Activated T-helper 2 cell treated with anti-CD3 and anti-CD28 coated beads, Interferon-gamma antibody, Interleukin-2, Interleukin-4, amounts not matched to agents 10 μg/mL and 5 μg/mL and 100 μg/mL, durations not matched to agents 14 hours and 24 hours and 36 hours (primary cell): ENCODE measurements around the gene MBD2. TPM values are rescaled to one million over a fixed set of nuclear protein-coding genes. Genes with fewer than 3 reads are reported as not detected.
"Not testable (repeated sequence)": the region's sequence is repeated elsewhere in the genome, so short reads cannot be mapped to it uniquely, and the experiment has no call there.

Experiments used
- DNase-seq: peaks from one replicate; pipeline ENCODE4 v3.0.0; 2021; ENCODE audit warnings: low spot score
- H3K27ac Mint-ChIP-seq: one replicate; pipeline ENCODE4 v1.8.0; 2021; ENCODE audit warnings: mixed read lengths
- H3K27me3 Mint-ChIP-seq: one replicate; pipeline ENCODE4 v1.8.0; 2021; ENCODE audit warnings: low read depth, mixed read lengths
- H3K36me3 Mint-ChIP-seq: one replicate; pipeline ENCODE4 v1.8.0; 2021; ENCODE audit warnings: low read depth, mixed read lengths
- H3K4me1 Mint-ChIP-seq: one replicate; pipeline ENCODE4 v1.8.0; 2021; ENCODE audit warnings: low read depth, mixed read lengths
- H3K4me3 Mint-ChIP-seq: one replicate; pipeline ENCODE4 v1.8.0; 2021; ENCODE audit warnings: low read depth, mild to moderate bottlenecking, moderate library complexity, mixed read lengths
- H3K9me3 Mint-ChIP-seq: one replicate; pipeline ENCODE4 v1.8.0; 2021; ENCODE audit warnings: mixed read lengths
- intact Hi-C: fragments of 100-400 bp; cut with micrococcal nuclease; formaldehyde crosslinking; loops from one replicate; pipeline ENCODE4 v1.15.1; 2023
- total RNA-seq: library from RNA; stranded (reverse); gene quantifications from 2 replicates; pipeline ENCODE4 v1.2.3, GENCODE V29; 2022

The MBD2 gene
- total RNA-seq, 1 donor from 2014 or later, result 196 TPM

- no peak overlapping the region for H3K27ac Mint-ChIP-seq
- no peaks in the 10 kb centered on the region for H3K9me3 Mint-ChIP-seq
- DNase-seq, result no peak
- H3K36me3 Mint-ChIP-seq, result no peaks in the 10 kb centered on the region
- peaks cover 13% of the 10 kb centered on the region for H3K27me3 Mint-ChIP-seq
- H3K4me3 Mint-ChIP-seq, result no peak overlapping the region
- H3K4me1 Mint-ChIP-seq, result peaks cover 13% of the 10 kb centered on the region
- intact Hi-C loops, result no loop called here
These were observed 8.2 kb upstream of the MBD2 start for GRCh38 chr18:54232485-54233227.

GRCh38 chr18:54229421-54230059 lies 5.1 kb upstream of the MBD2 start:
- H3K4me1 Mint-ChIP-seq, result peaks cover 20% of the 10 kb centered on the region
- peak overlapping the region; percentile 71 for H3K27ac Mint-ChIP-seq
- H3K4me3 Mint-ChIP-seq, result no peak overlapping the region
- peaks cover 3% of the 10 kb centered on the region for H3K27me3 Mint-ChIP-seq
- H3K9me3 Mint-ChIP-seq, result no peaks in the 10 kb centered on the region
- no peaks in the 10 kb centered on the region for H3K36me3 Mint-ChIP-seq
- DNase-seq, result no peak
- intact Hi-C loops, result loop anchor here (1.0 kb wide), 1 partner anchor 33 kb away; no protein-coding TSS in a partner anchor

DNA sequence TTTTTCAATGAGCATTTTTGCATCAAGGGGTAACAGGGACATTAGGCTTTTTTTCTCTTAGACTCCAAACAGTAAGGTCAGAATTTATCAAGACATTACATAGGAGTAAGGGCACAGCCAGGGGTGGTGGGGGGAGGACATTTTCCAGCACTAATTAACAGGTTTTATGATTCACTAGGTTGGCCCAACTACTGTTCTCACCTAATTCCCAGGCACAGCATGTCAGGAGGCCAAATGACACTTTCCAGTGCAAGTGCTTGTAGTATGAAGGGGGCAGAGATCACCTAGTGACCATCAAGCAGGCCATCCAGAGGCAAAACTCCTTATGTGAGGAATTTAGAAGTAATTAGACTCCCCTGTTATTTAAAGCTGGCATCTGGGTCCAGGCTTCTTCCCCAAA lies 3.9 kb upstream of the MBD2 start:
- Mint-ChIP-seq H3K36me3 (peaks cover 3% of the 10 kb centered on the region), H3K4me1 (peaks cover 22% of the 10 kb centered on the region), H3K4me3 (no peak overlapping the region), H3K27me3 (no peaks in the 10 kb centered on the region), H3K27ac (no peak overlapping the region), H3K9me3 (no peaks in the 10 kb centered on the region)
- intact Hi-C loops, result no loop called here
- DNase-seq, result no peak

DNA sequence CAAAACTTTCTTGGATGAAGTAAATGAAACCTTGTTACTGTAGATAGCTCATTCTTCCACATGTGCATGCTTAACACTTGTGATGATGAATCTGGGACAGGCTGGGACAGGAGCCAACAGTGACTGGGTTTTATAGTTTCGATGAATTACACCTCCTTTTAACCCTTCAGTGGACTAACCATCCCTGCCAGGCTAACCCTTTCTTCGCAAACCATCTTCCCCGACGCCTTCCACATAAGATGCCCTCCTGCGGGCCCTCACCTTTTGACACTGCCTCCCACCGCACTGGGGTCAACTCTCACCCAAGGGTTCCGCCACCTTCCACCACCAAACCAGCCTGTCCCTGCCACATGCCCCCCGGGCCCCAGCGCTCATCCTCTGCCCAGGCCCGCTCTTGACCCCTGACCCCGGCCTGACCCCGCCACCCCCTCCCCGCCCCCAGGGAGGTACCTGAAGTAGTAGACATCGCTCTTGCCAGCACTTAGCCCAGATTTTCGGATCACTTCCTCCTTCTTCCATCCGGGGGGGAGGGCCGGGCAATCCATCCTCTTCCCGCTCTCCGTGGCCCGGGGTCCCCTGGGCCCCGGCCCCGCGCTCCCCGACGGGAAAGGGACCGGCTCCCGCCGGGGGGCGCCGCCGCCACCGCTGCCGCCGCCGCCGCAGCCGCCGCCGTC lies 764 bp downstream of the MBD2 start:
- H3K27ac Mint-ChIP-seq, result peak overlapping the region; percentile 93
- H3K4me1 Mint-ChIP-seq, result peaks cover 43% of the 10 kb centered on the region
- no peaks in the 10 kb centered on the region for H3K9me3 Mint-ChIP-seq
- H3K36me3 Mint-ChIP-seq, result peaks cover 35% of the 10 kb centered on the region
- H3K4me3 Mint-ChIP-seq, result peak overlapping the region; percentile 98
- peak; percentile 20 for DNase-seq
- intact Hi-C loops, result loop anchor here (1.0 kb wide), 7 partner anchors 38 to 134 kb away; partner anchors contain the start of genes C18orf54, POLI and STARD6
- H3K27me3 Mint-ChIP-seq, result no peaks in the 10 kb centered on the region

DNA sequence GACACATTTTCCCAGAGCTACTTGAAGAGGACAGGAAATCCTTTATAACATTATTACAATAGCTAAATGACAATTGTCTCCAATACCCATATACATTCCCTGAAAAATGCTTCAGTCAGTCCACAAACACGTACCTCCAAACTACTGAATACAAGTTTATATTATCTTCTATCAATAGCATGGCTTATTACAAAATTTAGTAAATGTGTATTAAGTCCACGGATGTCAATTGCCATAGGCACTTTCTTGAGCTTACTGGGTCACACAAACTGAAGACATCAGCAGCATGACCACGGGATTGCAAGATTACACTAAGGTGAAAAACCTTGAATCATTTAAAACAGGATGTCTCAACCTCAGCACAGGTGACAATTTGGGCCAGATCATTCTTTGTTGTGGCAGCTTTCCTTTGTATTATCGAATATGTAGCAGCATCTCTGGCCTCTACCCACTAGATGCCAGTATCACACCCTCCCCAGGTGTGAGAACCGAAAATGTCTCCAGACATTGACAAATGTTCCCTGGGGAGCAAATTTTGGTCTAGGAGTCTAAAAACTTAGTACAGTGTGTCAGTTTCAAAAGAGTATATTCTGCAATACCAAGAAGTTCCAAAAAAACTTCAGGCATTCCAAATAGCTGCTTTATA lies 1.4 kb downstream of the MBD2 start:
- H3K27ac Mint-ChIP-seq, result peak overlapping the region; percentile 93
- intact Hi-C loops, result loop anchor here (1.0 kb wide), 1 partner anchor 12 kb away; no protein-coding TSS in a partner anchor
- H3K9me3 Mint-ChIP-seq, result no peaks in the 10 kb centered on the region
- no peaks in the 10 kb centered on the region for H3K27me3 Mint-ChIP-seq
- H3K36me3 Mint-ChIP-seq, result peaks cover 35% of the 10 kb centered on the region
- H3K4me1 Mint-ChIP-seq, result peaks cover 46% of the 10 kb centered on the region
- H3K4me3 Mint-ChIP-seq, result peak overlapping the region; percentile 98
- peak; percentile 16 for DNase-seq

DNA sequence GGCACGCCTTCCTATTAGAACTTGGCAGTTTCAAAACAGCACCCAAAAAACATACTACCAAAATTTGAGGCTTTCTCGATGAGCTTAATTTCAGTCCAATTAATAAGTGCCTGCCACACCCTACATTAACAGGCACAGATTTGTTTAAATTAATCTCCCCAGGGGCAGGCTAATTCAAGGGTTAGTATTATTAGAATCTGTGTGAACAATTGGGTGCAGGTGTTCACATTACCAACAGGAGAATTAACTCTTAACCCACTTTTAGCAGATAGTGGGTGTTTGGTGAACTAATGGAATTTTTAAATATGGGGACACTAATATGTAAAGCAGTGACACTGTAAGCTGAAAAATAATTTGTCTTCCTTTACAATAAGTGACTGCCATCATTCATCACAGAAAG lies 4.1 kb downstream of the MBD2 start:
- Mint-ChIP-seq H3K27ac (no peak overlapping the region), H3K36me3 (peaks cover 35% of the 10 kb centered on the region), H3K9me3 (no peaks in the 10 kb centered on the region), H3K4me1 (peaks cover 58% of the 10 kb centered on the region), H3K27me3 (no peaks in the 10 kb centered on the region), H3K4me3 (no peak overlapping the region)
- DNase-seq, result no peak
- intact Hi-C loops, result no loop called here

DNA sequence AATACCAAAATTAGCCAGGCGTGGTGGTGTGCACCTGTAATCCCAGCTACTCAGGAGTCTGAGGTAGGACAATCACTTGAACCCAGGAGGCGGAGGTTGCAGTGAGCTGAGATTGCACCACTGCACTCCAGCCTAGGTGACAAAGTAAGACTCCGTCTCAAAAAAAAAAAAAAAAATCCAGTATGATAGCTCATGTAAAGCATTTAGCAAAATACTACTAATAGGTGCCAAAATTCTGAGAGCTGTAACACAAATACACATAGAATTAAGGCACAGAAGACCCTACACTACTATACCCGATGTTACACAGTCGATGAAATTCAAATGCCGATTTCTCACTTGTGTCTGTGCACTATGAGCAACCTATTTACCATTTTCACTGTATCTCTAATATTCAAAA lies 5.7 kb downstream of the MBD2 start:
- Mint-ChIP-seq H3K4me1 (peaks cover 57% of the 10 kb centered on the region), H3K36me3 (peaks cover 40% of the 10 kb centered on the region)
- DNase-seq, H3K4me3 Mint-ChIP-seq, intact Hi-C loops, H3K27me3 Mint-ChIP-seq, H3K27ac Mint-ChIP-seq, H3K9me3 Mint-ChIP-seq: not testable (repeated sequence)

- intact Hi-C loops, result no loop called here
- DNase-seq, result no peak
- Mint-ChIP-seq H3K9me3 (no peaks in the 10 kb centered on the region), H3K36me3 (peaks cover 39% of the 10 kb centered on the region), H3K27me3 (no peaks in the 10 kb centered on the region), H3K4me3 (no peak overlapping the region), H3K4me1 (peaks cover 57% of the 10 kb centered on the region), H3K27ac (no peak overlapping the region)
These were observed 6.2 kb downstream of the MBD2 start for GRCh38 chr18:54218299-54218698.

DNA sequence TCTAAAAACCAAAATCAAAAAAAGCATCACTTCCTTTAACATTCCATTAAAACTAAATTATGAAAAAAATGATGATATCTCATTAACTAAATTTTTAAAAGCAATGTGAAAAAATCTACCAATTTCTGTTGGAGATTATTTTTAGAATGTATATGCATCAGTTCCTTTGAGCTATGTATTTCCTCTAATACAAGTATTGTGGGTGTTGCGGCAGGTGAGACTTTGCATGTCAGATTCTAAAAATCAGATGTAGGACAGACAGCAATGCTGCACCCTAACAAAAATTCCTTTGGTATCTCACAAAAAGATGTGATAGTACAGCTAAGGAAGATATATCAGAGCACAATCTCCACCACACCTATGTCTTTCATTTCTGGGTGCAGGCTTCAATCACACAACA lies 6.8 kb downstream of the MBD2 start:
- no peak for DNase-seq
- H3K4me1 Mint-ChIP-seq, result peaks cover 52% of the 10 kb centered on the region
- no peaks in the 10 kb centered on the region for H3K27me3 Mint-ChIP-seq
- H3K4me3 Mint-ChIP-seq, result no peak overlapping the region
- no peak overlapping the region for H3K27ac Mint-ChIP-seq
- intact Hi-C loops, result no loop called here
- peaks cover 36% of the 10 kb centered on the region for H3K36me3 Mint-ChIP-seq
- no peaks in the 10 kb centered on the region for H3K9me3 Mint-ChIP-seq

GRCh38 chr18:54215069-54215468 lies 9.4 kb downstream of the MBD2 start:
- peaks cover 53% of the 10 kb centered on the region for H3K4me1 Mint-ChIP-seq
- peaks cover 21% of the 10 kb centered on the region for H3K36me3 Mint-ChIP-seq
- H3K27ac Mint-ChIP-seq, result peak overlapping the region; percentile 28
- intact Hi-C loops, result no loop called here
- DNase-seq, result no peak
- no peaks in the 10 kb centered on the region for H3K9me3 Mint-ChIP-seq
- H3K27me3 Mint-ChIP-seq, result no peaks in the 10 kb centered on the region
- H3K4me3 Mint-ChIP-seq, result no peak overlapping the region

GRCh38 chr18:54210463-54210862 lies 14.0 kb downstream of the MBD2 start:
- peaks cover 60% of the 10 kb centered on the region for H3K4me1 Mint-ChIP-seq
- no peaks in the 10 kb centered on the region for H3K9me3 Mint-ChIP-seq
- no peaks in the 10 kb centered on the region for H3K27me3 Mint-ChIP-seq
- intact Hi-C loops, result loop anchor here (1.0 kb wide), 3 partner anchors 54 to 75 kb away; no protein-coding TSS in a partner anchor
- H3K36me3 Mint-ChIP-seq, result peaks cover 26% of the 10 kb centered on the region
- peak overlapping the region; percentile 46 for H3K27ac Mint-ChIP-seq
- DNase-seq, result no peak
- H3K4me3 Mint-ChIP-seq, result no peak overlapping the region

DNA sequence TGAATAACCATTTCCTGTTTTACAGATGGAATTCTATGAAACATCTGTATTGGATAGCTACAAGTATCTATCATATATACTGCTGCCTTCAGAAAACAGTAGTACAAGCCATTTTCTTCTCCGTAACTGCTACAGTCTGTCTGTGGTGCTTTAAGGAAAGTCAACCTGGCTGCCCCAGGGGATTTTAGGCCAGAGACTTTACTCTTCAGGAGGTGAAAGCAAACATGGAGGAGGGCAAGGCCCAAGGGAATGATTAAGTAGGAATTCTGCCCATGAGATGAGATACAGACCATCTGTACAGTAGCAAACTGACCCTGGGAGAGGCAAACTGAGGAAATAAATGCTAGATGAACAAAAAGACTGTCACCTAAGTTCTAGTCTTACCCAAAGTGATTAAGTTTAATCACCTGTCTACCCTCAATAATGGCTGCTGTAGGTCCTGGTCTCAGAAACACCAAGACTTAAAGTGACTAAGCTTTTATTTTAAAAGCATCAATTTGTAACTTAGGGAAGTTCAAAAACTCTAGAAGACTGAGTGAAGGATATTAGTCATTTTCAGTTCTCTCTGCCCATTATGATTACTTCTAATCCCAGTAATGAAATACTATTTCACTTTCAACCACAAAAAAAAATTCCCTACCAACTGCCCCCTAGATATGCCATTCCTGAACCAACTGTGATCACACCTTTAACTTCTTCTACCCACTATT lies 14.8 kb downstream of the MBD2 start:
- H3K36me3 Mint-ChIP-seq, result peaks cover 25% of the 10 kb centered on the region
- intact Hi-C loops, result loop anchor here (1.0 to 2.0 kb wide), 4 partner anchors 19 to 76 kb away; no protein-coding TSS in a partner anchor
- H3K4me1 Mint-ChIP-seq, result peaks cover 59% of the 10 kb centered on the region
- H3K27me3 Mint-ChIP-seq, result no peaks in the 10 kb centered on the region
- H3K4me3 Mint-ChIP-seq, result peak overlapping the region; percentile 53
- no peak for DNase-seq
- no peaks in the 10 kb centered on the region for H3K9me3 Mint-ChIP-seq
- peak overlapping the region; percentile 84 for H3K27ac Mint-ChIP-seq
